DMS79 (cell line): Measurements from ENCODE around the gene DAZAP2.

Experiments used
- DNase-seq: peaks from one replicate; lab custom pipeline; 2025; lab: John Stamatoyannopoulos, UW

DAZAP2 gene

GRCh38 chr12:51238510-51239334 lies at the start of gene DAZAP2:
DAZAP2 (plus strand) TSS chr12:51238826; CDS start chr12:51238908, 82 bp downstream.
- DNase-seq, result peak; percentile 65

GRCh38 chr12:51189790-51190355 lies 48.8 kb upstream of the DAZAP2 start:
- no peak for DNase-seq

- no peak for DNase-seq
These were observed 47.8 kb upstream of the DAZAP2 start for GRCh38 chr12:51190820-51191219.

DNA sequence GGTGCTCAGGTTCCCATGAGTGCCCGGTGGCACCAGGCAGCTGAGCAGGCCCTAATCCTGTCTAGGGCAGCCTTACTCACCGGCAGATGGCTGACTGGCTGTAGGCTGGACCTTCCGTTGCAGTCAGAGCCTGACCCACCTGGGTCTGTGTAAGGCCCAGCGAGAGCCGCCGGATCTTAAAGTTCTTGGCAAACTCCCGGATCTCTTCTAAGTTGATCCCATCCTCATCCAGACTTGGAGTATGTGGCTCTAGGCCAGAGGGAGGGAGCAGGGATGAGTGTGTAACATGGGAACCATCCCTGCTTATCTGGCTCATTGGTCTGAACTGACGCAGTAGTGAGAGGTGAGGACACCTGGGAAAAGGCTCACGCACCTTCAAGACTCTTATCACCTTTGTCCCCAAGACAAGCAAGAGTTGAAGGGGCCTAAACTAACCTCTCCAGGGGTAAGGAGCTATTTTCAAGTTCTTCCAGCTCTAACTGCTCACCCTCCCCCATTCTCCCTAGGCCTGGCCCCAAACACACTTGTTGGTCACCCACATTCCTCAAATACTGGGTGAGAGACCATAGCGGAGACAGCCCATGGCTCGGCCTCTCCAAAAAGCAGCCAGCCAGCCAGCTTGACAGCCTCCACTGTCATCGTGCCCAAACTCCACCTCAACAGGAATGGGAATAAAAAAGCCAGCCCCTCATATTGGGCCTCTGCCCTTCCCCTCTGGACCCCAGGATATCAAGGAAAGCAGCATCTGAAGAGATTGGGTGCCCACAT lies 46.9 kb upstream of the DAZAP2 start:
- DNase-seq, result no peak

GRCh38 chr12:51192284-51192671 lies 46.3 kb upstream of the DAZAP2 start:
- DNase-seq, result no peak

GRCh38 chr12:51195841-51196240 lies 42.8 kb upstream of the DAZAP2 start:
- DNase-seq, result no peak

GRCh38 chr12:51196547-51196946 lies 42.1 kb upstream of the DAZAP2 start:
- no peak for DNase-seq

DNA sequence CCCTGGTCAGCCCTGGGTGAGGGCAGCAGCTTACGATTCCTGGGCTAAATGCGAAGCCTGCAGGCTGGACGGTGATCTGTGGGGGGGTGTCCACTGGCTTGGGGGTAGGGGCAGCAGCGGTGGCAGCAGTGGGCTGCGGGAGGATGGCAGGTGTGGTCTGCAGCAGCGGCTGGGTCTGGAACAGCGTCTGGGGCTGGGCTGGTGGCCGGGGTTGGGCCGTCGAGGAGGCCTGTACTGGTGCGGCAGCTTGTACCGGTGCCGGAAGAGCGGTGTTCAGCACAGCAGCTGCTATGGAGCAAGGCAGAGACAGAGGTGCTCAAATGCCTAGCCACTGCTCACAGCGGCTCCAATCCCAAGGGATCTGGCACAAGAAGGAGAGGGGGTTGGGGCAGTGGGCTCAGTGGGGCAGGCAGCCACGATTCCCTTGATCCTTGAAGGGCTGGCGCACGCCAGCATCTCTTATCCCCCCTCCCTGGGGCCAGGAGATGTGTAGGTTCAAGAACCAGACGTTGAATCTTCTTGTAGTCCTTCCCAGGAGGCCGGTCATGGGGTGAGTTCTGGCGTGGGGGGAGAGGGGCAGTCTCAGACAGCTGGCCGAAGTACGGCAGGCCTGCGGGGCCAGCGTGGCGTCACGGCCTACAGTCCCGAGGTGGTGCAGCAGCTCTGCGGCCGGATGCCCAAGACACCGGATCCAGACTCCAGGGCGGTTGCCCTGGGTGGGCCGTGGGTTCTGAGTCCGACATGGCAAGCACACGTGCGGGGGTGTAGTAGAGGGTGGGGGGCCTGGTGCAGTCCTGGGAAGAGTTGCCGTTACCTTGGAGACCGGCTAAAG lies 40.7 kb upstream of the DAZAP2 start:
- no peak for DNase-seq

DNA sequence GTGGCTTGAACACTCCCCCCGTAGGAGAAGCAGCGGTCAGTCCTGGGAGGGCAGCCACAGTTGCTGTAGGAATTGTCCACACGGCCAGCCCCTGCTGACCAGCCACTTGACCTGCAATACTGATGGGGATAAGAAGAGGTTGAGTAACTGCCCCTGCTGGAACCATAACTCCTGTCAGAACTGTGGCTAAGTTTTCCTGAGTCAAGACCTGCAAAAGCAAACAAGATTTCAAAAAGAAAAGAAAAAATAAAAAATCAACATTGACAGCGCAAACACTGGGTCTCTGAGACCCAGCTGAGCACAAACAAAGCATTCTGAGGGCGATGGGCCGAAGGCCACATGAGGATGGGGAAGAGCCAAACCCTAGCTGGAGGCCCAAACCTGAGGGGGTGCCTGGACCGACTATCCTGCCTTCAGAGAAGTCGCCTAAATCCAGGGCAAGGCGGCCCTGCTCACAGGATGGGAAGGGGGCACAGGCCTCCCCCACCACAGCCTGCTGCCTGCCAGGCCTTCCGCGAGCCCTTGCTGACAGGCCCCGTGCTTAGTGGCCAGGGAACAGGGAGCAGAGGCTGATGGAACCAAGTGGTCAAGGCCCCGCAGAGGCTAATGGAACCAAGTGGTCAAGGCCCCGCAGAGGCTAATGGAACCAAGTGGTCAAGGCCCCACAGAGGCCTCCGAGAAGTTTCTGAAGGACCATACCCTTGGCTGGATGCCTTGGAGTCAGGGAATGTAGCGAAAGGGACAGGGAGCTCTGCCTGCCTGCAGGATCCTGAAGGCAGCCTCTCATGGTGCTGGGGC lies 39.9 kb upstream of the DAZAP2 start:
- no peak for DNase-seq

DNA sequence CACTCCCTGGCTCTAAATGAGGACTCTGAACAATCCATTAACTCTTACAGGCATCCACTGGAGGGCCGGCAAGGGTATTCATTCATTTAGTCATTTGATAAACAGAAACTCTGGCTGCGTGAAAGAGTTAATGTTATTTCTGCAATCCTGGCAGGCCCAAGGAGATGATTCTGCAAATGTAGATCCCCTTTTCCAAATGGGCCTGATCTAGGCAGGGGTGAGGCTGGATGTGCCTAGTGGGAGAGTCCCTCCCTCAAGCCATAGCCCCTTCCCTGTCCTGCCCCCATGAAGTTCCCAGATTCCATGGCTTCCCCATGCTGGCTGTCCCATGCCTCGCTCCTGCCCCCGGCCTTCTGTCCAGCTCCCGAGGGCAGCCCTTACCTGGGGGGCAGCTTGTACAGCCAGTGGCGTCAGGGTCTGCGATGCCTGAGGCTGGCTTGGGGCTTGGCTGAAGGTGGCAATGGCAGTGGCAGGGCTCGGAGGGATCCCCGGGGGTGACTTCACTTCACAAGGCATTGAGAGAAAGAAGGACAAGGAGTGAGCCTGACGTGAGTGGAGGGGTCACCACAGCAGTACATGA lies 39.2 kb upstream of the DAZAP2 start:
- no peak for DNase-seq

- no peak for DNase-seq
These were observed 38.5 kb upstream of the DAZAP2 start for GRCh38 chr12:51200156-51200555.

GRCh38 chr12:51200806-51201205 lies 37.8 kb upstream of the DAZAP2 start:
- no peak for DNase-seq

GRCh38 chr12:51202718-51203117 lies 35.9 kb upstream of the DAZAP2 start:
- no peak for DNase-seq

DNA sequence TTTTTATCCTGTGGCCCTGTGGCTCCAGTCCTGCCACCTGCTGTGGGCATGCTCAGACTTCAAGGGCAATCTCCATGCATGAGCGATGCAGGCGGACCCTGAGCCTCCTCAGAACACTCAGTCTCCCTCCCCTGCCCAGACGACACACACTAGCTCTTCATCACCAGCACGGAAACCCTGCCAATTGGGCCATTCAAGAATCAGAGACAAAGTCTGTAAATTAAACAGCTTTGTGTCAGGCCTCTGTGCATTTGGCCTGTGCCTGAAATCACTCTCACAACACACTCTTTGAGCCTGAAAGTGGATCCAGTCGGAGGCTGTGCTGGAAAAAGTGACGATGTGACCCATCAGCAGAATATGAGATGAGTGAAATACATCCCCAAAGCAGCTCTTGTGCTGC lies 33.3 kb upstream of the DAZAP2 start:
- DNase-seq, result no peak

DNA sequence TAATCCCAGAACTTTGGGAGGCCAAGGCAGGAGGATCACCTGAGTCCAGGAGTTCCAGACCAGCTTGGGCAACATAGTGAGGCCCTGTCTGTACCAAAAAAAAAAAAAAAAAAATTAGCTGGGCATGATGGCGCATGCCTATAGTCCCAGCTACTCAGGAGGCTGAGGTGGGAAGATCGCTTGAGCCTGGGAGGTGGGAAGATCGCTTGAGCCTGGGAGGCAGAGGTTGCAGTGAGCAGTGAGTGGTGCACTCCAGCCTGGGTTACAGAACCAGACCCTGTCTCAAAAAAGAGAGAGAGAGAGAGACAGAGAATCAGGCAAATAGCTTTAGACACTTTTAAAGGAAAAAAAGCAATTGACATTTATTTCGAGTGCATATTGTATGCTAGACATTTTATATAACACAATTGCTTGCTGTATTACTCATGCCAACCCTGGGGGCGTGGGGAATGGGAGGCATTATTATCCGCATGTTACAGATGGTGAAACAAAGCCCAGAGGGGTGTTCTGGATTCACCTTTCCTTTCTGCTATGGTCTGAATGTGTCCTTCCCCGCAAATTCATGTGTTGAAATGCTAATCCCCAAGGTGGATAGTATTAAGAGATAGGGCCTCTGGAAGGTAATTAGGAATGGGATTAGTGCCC lies 30.5 kb upstream of the DAZAP2 start:
- DNase-seq, result no peak

DNA sequence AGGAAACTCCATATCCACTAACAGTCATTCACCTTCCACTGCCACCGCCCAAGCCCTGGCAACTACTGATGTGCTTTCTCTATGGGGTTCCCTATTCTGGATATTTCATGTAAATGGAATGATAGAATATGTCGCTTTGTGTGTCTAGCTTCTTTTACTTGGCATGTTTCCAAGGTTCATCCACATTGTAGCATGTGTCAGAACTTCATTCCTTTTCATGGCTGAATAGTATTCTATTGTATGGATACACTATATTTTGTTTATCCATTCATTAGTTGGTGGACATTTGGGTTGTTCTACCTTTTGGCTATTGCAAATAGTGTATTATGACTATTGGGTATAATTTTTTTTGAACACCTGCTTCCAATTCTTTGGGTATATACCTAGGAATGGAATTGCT lies 29.4 kb upstream of the DAZAP2 start:
- DNase-seq, result no peak

GRCh38 chr12:51210690-51211395 lies 27.8 kb upstream of the DAZAP2 start:
- DNase-seq, result no peak

DNA sequence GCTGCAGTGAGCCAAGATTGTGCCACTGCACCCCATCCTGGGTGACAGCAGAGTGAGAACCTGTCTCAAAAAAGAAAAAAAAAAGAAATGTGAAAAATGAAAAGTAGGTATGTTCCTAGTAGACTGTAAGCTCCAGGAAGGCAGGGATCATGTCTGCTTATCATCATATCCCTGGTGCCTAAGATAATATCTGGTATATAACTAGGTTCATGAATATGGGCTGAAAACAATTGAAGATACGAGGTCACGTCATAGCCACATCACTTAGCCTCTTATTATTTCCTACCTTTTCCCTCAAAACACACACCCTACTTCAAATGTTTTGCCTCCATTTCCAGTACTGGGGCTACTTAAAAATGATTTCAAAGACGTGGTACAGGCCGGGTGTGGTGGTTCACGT lies 23.7 kb upstream of the DAZAP2 start:
- no peak for DNase-seq

- no peak for DNase-seq
These were observed 22.0 kb upstream of the DAZAP2 start for GRCh38 chr12:51216642-51217041.
